Neuronal stem cell (in vitro differentiated cells): ENCODE results near the gene CXADR.

ENCODE experiments used
- DNase-seq: peaks from one replicate; pipeline ENCODE4 v3.0.0-alpha.2; 2013; ENCODE audit warnings: low spot score
- H2AFZ ChIP-seq: one replicate; pipeline ENCODE4 v1.6.1; 2013; ENCODE audit warnings: mild to moderate bottlenecking, low read length, inconsistent platforms
- H2AK5ac ChIP-seq: 2 replicates; pipeline ENCODE4 v1.6.1; 2013; ENCODE audit warnings: low read depth, mild to moderate bottlenecking, inconsistent platforms, low read length, moderate library complexity, mixed read lengths
- H2BK120ac ChIP-seq: 2 replicates; pipeline ENCODE4 v1.6.1; 2013; ENCODE audit warnings: low read depth, mild to moderate bottlenecking, inconsistent platforms, low read length, moderate library complexity, mixed read lengths
- H2BK12ac ChIP-seq: one replicate; pipeline ENCODE4 v1.6.1; 2013; ENCODE audit warnings: low read length, inconsistent platforms
- H2BK15ac ChIP-seq: 2 replicates; pipeline ENCODE4 v1.6.1; 2013; ENCODE audit warnings: mild to moderate bottlenecking, low read length, inconsistent platforms, mixed read lengths
- H2BK5ac ChIP-seq: one replicate; pipeline ENCODE4 v1.6.1; 2013; ENCODE audit warnings: inconsistent platforms, mild to moderate bottlenecking, low read length, moderate library complexity
- H3K14ac ChIP-seq: one replicate; pipeline ENCODE4 v1.6.1; 2013; ENCODE audit warnings: low read length, inconsistent platforms
- H3K18ac ChIP-seq: 2 replicates; pipeline ENCODE4 v1.6.1; 2013; ENCODE audit warnings: low read length, inconsistent platforms
- H3K23ac ChIP-seq: 2 replicates; pipeline ENCODE4 v1.6.1; 2013; ENCODE audit warnings: low read depth, mild to moderate bottlenecking, mixed read lengths, low read length, inconsistent platforms; ENCODE audit not compliant: poor library complexity
- H3K27ac ChIP-seq: replicated peaks from 3 replicates; pipeline ENCODE4 v1.5.1; 2013; ENCODE audit warnings: low read length, inconsistent platforms
- H3K27me3 ChIP-seq, 3 experiments: 2 replicates each; pipeline ENCODE4 v1.6.1; 2013; ENCODE audit warnings: low read length in 3 of 3, mild to moderate bottlenecking in 2 of 3, inconsistent platforms in 1 of 3, low read depth in 1 of 3, mixed read lengths in 1 of 3, moderate library complexity in 1 of 3; ENCODE audit not compliant: control insufficient read depth in 3 of 3, insufficient read depth in 3 of 3
- H3K36me3 ChIP-seq, 2 donors: replicated peaks in 1 of 2; 2 replicates each; pipeline ENCODE4 v1.6.1; 2013; ENCODE audit warnings: low read length in 2 of 2; ENCODE audit not compliant: control insufficient read depth in 2 of 2, insufficient read depth in 2 of 2
- H3K4ac ChIP-seq: 2 replicates; pipeline ENCODE4 v1.6.1; 2013; ENCODE audit warnings: inconsistent platforms, mild to moderate bottlenecking, low read length, moderate library complexity
- H3K4me1 ChIP-seq, 2 donors: 1 replicate in 1 of 2; 2 replicates in 1 of 2; pipeline ENCODE4 v1.6.1; 2013; ENCODE audit warnings: low read length in 2 of 2, low read depth in 1 of 2; ENCODE audit not compliant: control insufficient read depth in 2 of 2, insufficient read depth in 1 of 2
- H3K4me2 ChIP-seq: one replicate; pipeline ENCODE4 v1.6.1; 2013; ENCODE audit warnings: mild to moderate bottlenecking, low read length, inconsistent platforms; ENCODE audit not compliant: insufficient read depth, poor library complexity, severe bottlenecking
- H3K4me3 ChIP-seq, 2 donors: 2 replicates each; pipeline ENCODE4 v1.5.1; 2013; ENCODE audit warnings: low read length in 2 of 2, mild to moderate bottlenecking in 2 of 2, inconsistent platforms in 1 of 2, moderate library complexity in 1 of 2
- H3K79me1 ChIP-seq: one replicate; pipeline ENCODE4 v1.6.1; 2013; ENCODE audit warnings: low read depth, mild to moderate bottlenecking, inconsistent platforms, low read length, moderate library complexity
- H3K9ac ChIP-seq: one replicate; pipeline ENCODE4 v1.6.1; 2013; ENCODE audit warnings: mild to moderate bottlenecking, low read depth, low read length, inconsistent platforms; ENCODE audit not compliant: poor library complexity
- H3K9me3 ChIP-seq, 2 donors: replicated peaks in 1 of 2; 2 replicates each; pipeline versions ENCODE3 to v1.6.1; 2013; ENCODE audit warnings: low read length in 2 of 2, mild to moderate bottlenecking in 2 of 2, inconsistent platforms in 1 of 2, low read depth in 1 of 2, mixed read lengths in 1 of 2, moderate library complexity in 1 of 2; ENCODE audit not compliant: control insufficient read depth in 2 of 2, insufficient read depth in 1 of 2
- H4K8ac ChIP-seq: one replicate; pipeline ENCODE4 v1.6.1; 2013; ENCODE audit warnings: low read depth, mild to moderate bottlenecking, inconsistent platforms, low read length, moderate library complexity
- H4K91ac ChIP-seq: one replicate; pipeline ENCODE4 v1.6.1; 2013; ENCODE audit warnings: low read length, low read depth, mild to moderate bottlenecking, inconsistent platforms; ENCODE audit not compliant: poor library complexity
- WGBS, 2 donors: extraction: QIAGEN DNeasy Blood & Tissue Kit; methylation state at CpG; one replicate each; pipeline ENCODE4 v1.1.7; 2013; ENCODE audit warnings: missing lambda C conversion rate in 2 of 2, mixed read lengths in 1 of 2; ENCODE audit not compliant: insufficient read length in 2 of 2, insufficient replicate concordance in 1 of 2; ENCODE audit errors: extremely low coverage in 2 of 2; 5-methylcytosine and 5-hydroxymethylcytosine counted together

Gene CXADR

DNA sequence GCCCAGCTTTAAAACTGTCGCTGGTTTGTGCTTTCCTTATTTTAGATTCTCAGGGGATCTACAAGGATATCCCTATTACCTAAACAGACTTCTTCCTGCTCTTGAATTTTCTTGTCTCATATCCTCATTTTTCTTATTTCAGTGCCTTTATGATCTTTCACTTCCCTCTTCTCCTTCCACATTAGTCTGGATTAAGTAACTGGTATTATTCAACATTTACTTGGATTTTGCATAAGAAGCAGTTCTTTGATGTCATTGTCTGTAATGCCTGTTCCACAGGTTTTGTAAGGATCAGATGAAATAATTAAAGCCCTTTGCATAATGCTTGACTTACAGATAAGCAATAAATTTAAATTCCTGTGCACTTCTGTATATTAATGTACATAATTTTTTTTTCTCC lies 26.5 kb downstream of the CXADR start:
- no peak overlapping the region for H3K4ac ChIP-seq
- WGBS, 2 donors, result no CpG with 5 or more reads among the region's 1 CpG
- H3K4me2 ChIP-seq, result no peak overlapping the region
- H3K4me1 ChIP-seq, result peaks cover 0 to 2% of the 10 kb centered on the region in 2 donors
- H3K4me3 ChIP-seq, result no peak overlapping the region
- no peak overlapping the region for H2AFZ ChIP-seq
- peaks cover 9 to 37% of the 10 kb centered on the region in 2 donors for H3K9me3 ChIP-seq
- H3K79me1 ChIP-seq, result peaks cover 8% of the 10 kb centered on the region
- no peak overlapping the region for H3K18ac ChIP-seq
- H3K9ac ChIP-seq, result no peak overlapping the region
- no peak overlapping the region for H3K14ac ChIP-seq
- no peak for DNase-seq
- no peak overlapping the region for H2BK5ac ChIP-seq
- no peak overlapping the region for H3K27ac ChIP-seq
- H4K8ac ChIP-seq, result no peak overlapping the region
- no peaks in the 10 kb centered on the region for H3K27me3 ChIP-seq
- no peak overlapping the region for H2AK5ac ChIP-seq
- no peak overlapping the region for H3K23ac ChIP-seq
- H2BK15ac ChIP-seq, result no peak overlapping the region
- H2BK12ac ChIP-seq, result no peak overlapping the region
- H4K91ac ChIP-seq, result no peak overlapping the region
- peaks cover 10 to 30% of the 10 kb centered on the region in 2 donors for H3K36me3 ChIP-seq
- no peak overlapping the region for H2BK120ac ChIP-seq

DNA sequence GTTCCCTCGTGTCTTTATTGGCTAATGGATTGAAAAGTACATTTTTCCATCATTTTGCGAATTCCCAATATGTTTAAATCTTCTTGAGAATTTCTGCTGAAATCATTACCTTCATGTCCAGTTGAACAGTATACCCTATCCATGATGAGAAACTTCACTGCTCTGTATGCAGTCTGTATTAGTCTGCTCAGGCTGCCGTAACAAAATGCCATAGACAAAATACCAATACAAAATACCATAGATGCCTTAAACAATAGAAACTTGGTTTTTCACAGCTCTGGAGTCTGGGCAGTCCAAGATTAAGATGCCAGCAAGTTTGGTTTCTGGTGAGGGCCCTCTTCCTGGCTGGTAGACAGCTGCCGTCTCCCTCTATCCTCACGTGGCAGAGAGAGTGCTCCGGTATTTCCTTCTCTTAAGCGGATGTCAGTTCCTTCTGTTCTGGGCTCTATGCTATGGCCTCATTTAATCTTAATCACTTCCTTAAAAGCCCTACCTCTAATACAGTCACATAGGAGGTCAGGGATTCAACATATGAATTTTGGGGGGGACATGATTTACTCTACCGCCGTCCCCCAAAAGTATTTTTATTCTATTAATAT lies 27.0 kb downstream of the CXADR start:
- H2BK12ac ChIP-seq, result no peak overlapping the region
- no peak overlapping the region for H3K4me3 ChIP-seq
- H3K9ac ChIP-seq, result no peak overlapping the region
- no peak overlapping the region for H4K91ac ChIP-seq
- H2BK5ac ChIP-seq, result no peak overlapping the region
- H2AFZ ChIP-seq, result no peak overlapping the region
- H3K9me3 ChIP-seq, result peaks cover 9 to 35% of the 10 kb centered on the region in 2 donors
- H2BK120ac ChIP-seq, result no peak overlapping the region
- H2BK15ac ChIP-seq, result no peak overlapping the region
- H3K27ac ChIP-seq, result no peak overlapping the region
- H3K23ac ChIP-seq, result no peak overlapping the region
- H4K8ac ChIP-seq, result no peak overlapping the region
- DNase-seq, result no peak
- H3K36me3 ChIP-seq, result peaks cover 10 to 30% of the 10 kb centered on the region in 2 donors
- H2AK5ac ChIP-seq, result no peak overlapping the region
- peaks cover 0 to 2% of the 10 kb centered on the region in 2 donors for H3K4me1 ChIP-seq
- no CpG with 5 or more reads among the region's 9 CpGs for WGBS, 2 donors
- no peak overlapping the region for H3K18ac ChIP-seq
- H3K4ac ChIP-seq, result no peak overlapping the region
- H3K27me3 ChIP-seq, result no peaks in the 10 kb centered on the region
- no peak overlapping the region for H3K14ac ChIP-seq
- H3K4me2 ChIP-seq, result no peak overlapping the region
- peaks cover 6% of the 10 kb centered on the region for H3K79me1 ChIP-seq

DNA sequence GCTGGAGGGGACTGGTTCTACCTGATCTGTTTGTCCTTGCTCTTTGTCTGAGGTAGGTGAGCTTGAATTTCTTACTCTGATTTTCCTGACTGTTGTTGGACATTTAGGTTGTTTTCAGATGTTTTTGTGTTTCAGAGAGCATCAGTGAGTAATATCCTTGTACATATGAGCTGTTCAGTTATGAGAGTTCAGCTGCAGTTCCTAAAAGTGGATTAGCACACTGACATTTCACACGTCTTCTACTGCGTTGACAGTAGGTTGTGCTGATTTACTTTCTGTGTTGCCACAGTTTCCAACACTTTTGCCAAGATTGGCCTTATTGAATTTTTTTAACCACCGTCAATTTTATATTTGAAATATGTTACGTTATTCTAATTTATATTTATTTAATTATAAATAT lies 27.7 kb downstream of the CXADR start:
- Histone ChIP-seq H3K79me1 (peaks cover 4% of the 10 kb centered on the region), H2AK5ac (no peak overlapping the region), H3K23ac (no peak overlapping the region), H3K9ac (no peak overlapping the region), H3K27ac (no peak overlapping the region), H3K4ac (no peak overlapping the region), H4K91ac (no peak overlapping the region), H2BK15ac (no peak overlapping the region), H2BK120ac (no peak overlapping the region), H3K9me3 (peaks cover 9 to 28% of the 10 kb centered on the region in 2 donors), H3K36me3 (peaks cover 9 to 23% of the 10 kb centered on the region in 2 donors), H2BK12ac (no peak overlapping the region), H2BK5ac (no peak overlapping the region), H4K8ac (no peak overlapping the region), H3K4me3 (no peak overlapping the region), H3K27me3 (no peaks in the 10 kb centered on the region), H2AFZ (no peak overlapping the region), H3K4me2 (no peak overlapping the region), H3K4me1 (peaks cover 0 to 2% of the 10 kb centered on the region in 2 donors), H3K18ac (no peak overlapping the region), H3K14ac (no peak overlapping the region)
- WGBS, 2 donors, result no CpG with 5 or more reads among the region's 4 CpGs
- no peak for DNase-seq

DNA sequence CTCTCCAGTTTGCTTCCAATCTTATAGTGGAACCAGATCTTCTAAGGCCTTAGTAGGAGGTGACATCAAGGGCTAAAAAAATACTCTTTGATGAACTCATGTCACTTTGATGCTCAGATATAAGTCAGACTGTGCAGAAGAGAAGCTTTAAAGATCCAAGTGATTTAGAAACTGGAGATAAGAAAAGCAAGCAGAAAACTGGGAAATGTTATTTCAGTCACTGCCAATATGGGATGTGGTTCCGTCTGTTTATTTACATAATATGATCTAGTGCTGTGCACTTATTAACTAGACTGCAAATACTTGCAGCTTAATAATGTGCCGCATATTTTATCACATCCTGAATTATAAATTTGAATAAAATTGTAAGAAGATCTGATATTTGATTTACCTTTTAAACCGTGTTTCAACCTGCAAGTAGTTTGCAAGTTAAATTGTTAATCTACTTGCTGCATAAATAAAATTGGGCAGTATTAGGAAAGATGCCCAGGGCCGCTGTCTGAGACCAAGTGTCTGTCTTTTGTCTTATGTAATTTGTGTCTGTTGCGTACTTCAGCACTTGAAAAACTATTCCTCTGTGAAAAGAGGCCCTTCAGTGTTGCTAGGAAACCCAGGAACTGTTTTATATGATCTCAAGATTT lies 29.6 kb downstream of the CXADR start:
- no peak overlapping the region for H3K4me3 ChIP-seq
- no CpG with 5 or more reads among the region's 5 CpGs for WGBS, 2 donors

More for the DNA sequence above, 29.6 kb downstream of the CXADR start:
- Histone ChIP-seq H3K4ac (no peak overlapping the region), H2BK5ac (no peak overlapping the region), H3K36me3 (peaks cover 11 to 21% of the 10 kb centered on the region in 2 donors), H2BK15ac (no peak overlapping the region), H2AK5ac (no peak overlapping the region), H2AFZ (no peak overlapping the region), H4K91ac (no peak overlapping the region), H3K27me3 (no peaks in the 10 kb centered on the region), H3K18ac (no peak overlapping the region), H3K4me1 (peaks cover 0 to 2% of the 10 kb centered on the region in 2 donors), H2BK12ac (no peak overlapping the region), H3K4me2 (no peak overlapping the region), H3K27ac (no peak overlapping the region), H3K9me3 (peaks cover 9 to 14% of the 10 kb centered on the region in 2 donors), H4K8ac (no peak overlapping the region), H3K23ac (no peak overlapping the region), H3K9ac (no peak overlapping the region), H3K14ac (no peak overlapping the region), H2BK120ac (no peak overlapping the region), H3K79me1 (peaks cover 4% of the 10 kb centered on the region)
- DNase-seq, result no peak
